Activated CD8-positive, alpha-beta memory T cell treated with anti-CD3 and anti-CD28 coated beads, Interleukin-2, amount 50 U/mL, for 1 hour (primary cell): ENCODE measurements around the gene HINT1.
"Not testable (repeated sequence)": the region's sequence is repeated elsewhere in the genome, so short reads cannot be mapped to it uniquely, and the experiment has no call there.

ENCODE experiments used
- DNase-seq: peaks from one replicate; pipeline ENCODE4 v3.0.0-alpha.2; 2020; ENCODE audit errors: extremely low read depth

Gene HINT1

GRCh38 chr5:131170540-131171275 lies 5.7 kb upstream of the HINT1 start, which contains the start of gene LYRM7:
Gene LYRM7, plus strand, starts transcription at chr5:131170944. Its CDS starts 77 bp downstream, at chr5:131171021.
- DNase-seq, result peak; percentile 93

GRCh38 chr5:131169810-131170539 lies 4.9 kb upstream of the HINT1 start:
- no peak for DNase-seq

- no peak for DNase-seq
Measured at GRCh38 chr5:131167615-131168014, 2.6 kb upstream of the HINT1 start.

- DNase-seq, result peak; percentile 46
Measured at GRCh38 chr5:131164191-131165118, 601 bp downstream of the HINT1 start.

GRCh38 chr5:131163276-131164119 lies 1.6 kb downstream of the HINT1 start:
- no peak for DNase-seq

- DNase-seq, result no peak
Measured at GRCh38 chr5:131160134-131160533, 4.9 kb downstream of the HINT1 start.

- DNase-seq, result no peak
Measured at GRCh38 chr5:131156957-131157356, 8.1 kb downstream of the HINT1 start.

- DNase-seq, result no peak
Measured at GRCh38 chr5:131156385-131156784, 8.7 kb downstream of the HINT1 start.

GRCh38 chr5:131151216-131151615 lies 13.8 kb downstream of the HINT1 start:
- no peak for DNase-seq

GRCh38 chr5:131150408-131150807 lies 14.6 kb downstream of the HINT1 start:
- no peak for DNase-seq

- DNase-seq, result no peak
Measured at GRCh38 chr5:131148835-131149234, 16.2 kb downstream of the HINT1 start.

GRCh38 chr5:131147258-131147657 lies 17.8 kb downstream of the HINT1 start:
- DNase-seq, result no peak

- no peak for DNase-seq
Measured at GRCh38 chr5:131142970-131143617, 22.0 kb downstream of the HINT1 start.

- DNase-seq, result no peak
Measured at GRCh38 chr5:131139321-131139720, 25.7 kb downstream of the HINT1 start.

GRCh38 chr5:131138406-131138805 lies 26.6 kb downstream of the HINT1 start:
- DNase-seq, result not testable (repeated sequence)

GRCh38 chr5:131133091-131133490 lies 32.0 kb downstream of the HINT1 start:
- not testable (repeated sequence) for DNase-seq

- DNase-seq, result no peak
Measured at GRCh38 chr5:131129306-131129705, 35.8 kb downstream of the HINT1 start.

GRCh38 chr5:131127244-131127643 lies 37.8 kb downstream of the HINT1 start:
- DNase-seq, result not testable (repeated sequence)

- no peak for DNase-seq
Measured at GRCh38 chr5:131114754-131115153, 50.3 kb downstream of the HINT1 start.

GRCh38 chr5:131112424-131112823 lies 52.6 kb downstream of the HINT1 start:
- DNase-seq, result no peak

GRCh38 chr5:131110256-131110594 lies 54.8 kb downstream of the HINT1 start:
- DNase-seq, result no peak
